Skin of body (tissue), 2 donors: ENCODE data around the gene ARHGEF12. TPM values are rescaled to one million over a fixed set of nuclear protein-coding genes. Genes with fewer than 3 reads are reported as not detected.

Experiments used
- DNase-seq: peaks from one replicate; lab custom pipeline; 2025; lab: John Stamatoyannopoulos, UW
- total RNA-seq: library from RNA; depleted of rRNA; stranded (reverse); fragments of >200 nt; gene quantifications from one replicate; pipeline ENCODE4 v1.2.3, GENCODE V29; 2014

ARHGEF12 gene
- total RNA-seq, 1 donor from 2014 or later, result 129 TPM

DNA sequence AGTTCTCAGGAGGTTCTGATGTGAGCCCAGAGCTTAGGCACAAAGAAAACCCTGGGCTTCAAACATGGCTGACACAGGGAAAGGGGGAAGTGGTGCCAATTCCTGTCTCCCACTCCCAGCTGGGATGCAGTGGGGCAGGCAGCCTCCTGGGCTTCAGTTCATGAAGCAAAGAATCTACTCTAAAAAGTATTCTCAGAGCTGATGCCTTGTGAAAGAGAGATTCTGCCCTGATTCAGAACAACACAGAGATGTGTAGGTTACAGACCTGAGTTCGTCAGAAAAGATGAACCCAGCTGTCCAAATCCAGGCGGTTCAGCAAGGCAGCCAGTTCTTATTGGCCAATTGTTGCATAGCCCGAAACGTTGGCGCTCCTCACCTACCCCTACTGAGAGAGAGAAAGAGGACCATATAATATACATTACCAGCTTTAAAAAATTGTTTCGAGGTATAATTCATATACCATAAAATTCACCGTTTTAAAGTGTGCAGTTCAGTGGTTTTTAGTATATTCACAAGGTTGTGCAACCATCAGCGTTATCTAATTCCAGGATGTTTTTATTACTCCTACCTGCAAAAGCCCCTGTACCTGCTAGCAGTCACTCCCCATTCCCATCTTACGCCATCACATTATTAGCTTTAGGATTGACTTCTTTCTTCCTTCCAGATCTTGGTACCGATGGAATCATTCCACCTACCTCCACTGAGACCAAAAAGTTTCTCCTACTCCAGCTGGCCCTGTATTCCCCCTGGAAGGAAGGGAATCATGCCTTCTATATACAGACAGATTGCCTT lies 18.3 kb upstream of the ARHGEF12 start:
- no peak for DNase-seq

DNA sequence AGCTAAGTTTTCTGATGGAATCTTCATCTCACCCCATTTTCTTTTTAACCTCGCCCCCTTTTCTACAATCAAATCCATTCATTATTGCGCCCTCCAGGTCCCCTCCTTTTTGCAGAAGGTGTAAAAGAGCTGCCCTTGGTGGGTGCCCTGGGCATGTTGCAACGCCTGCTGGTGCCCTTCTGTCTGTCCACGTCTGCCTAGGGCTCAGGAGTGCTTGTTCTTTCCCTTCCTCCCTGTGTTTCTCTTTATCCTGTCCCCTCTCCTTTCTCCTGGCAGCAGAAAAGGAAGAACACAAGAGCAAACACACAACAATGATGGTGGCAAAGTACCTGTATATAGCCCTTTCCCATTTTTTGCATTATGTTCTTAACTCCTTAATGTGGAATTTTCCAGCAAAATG lies 17.3 kb upstream of the ARHGEF12 start:
- DNase-seq, result no peak

DNA sequence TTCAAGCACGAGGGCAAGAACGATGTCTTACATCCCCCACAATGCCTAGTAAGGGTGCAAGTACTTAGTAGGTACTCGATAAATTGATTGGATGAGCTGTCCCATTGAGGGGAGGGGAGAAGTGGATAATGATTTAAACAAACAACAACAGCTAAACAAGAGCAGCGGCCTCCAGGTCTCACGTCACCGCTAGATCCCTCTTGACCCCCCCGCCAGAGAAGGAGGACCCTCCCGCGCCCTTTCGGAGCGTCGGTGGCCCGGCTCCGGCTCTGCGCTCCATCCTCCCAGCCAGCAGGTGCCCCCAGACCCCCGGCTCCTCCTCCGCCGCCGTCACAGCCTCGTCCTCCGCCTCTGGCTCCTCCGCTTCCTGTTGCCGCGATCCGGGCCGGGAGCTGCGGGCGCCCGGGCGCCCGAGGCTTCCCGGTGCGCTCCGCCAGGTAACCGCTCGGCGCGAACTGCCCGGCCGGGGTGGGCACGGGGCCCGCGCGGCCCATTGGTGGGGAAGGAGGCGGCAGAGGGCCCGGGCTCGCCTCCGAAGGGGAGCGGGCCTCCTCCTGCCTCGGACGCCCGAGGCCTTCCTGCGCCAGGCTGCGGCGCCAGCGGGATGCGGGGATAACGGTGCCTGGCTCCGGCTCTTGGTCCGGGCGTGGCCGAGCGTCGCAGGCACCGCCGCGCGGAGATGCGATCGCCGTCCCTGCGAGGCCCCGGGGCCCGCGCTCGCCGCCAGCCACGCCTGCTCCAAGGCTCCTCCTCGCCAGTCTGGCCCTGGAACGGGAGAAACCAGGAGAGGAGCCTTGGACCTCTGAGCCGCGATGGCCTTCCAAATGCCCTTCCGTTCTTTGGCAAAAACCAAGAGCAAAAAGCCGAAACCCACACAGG lies 11.0 kb upstream of the ARHGEF12 start, which contains the start of gene TLCD5:
Gene TLCD5 (plus strand): TSS at position 368 of the 879 bp plus-strand sequence. CDS start 2,143 bp downstream, outside the sequence.
- DNase-seq, result peak; percentile 68

DNA sequence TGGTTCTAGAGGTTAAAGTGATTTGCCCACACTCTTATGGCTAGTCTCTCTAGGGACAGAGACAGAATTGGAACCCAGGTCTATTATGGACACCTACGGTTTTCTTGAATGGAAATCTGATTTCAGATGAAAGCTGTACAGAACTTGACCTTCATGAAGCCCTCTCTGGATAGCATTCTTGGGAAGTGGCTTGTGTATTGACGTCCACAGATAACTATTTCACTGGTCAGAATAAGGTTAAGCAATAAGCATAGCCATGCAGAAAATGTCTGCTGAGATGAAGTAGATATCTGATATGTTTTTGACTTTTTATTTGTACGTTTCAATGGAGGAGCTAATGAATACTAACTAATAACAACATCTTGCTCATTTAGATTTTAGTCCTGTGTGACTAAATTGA lies 10.0 kb upstream of the ARHGEF12 start:
- no peak for DNase-seq

DNA sequence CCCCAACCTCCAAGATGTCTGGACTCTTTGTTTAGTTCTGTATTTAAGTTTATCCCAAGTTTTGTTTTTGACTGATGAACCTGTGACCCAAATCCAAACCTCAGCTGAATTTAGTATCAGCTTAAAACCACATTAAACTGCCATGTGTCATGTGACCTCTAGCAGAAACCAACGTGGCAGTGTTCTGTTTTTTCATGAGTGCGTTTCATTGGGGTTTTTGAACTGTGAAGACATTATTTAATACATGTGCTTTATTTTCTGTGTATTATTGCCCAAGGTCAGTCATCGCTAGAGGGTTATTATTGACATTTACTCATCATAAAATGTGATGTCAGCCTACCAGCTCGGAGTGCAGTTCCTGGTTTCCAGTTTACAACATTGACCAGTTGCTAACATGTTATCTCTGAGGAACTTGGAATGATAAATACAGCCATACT lies 9.3 kb upstream of the ARHGEF12 start:
- DNase-seq, result no peak

DNA sequence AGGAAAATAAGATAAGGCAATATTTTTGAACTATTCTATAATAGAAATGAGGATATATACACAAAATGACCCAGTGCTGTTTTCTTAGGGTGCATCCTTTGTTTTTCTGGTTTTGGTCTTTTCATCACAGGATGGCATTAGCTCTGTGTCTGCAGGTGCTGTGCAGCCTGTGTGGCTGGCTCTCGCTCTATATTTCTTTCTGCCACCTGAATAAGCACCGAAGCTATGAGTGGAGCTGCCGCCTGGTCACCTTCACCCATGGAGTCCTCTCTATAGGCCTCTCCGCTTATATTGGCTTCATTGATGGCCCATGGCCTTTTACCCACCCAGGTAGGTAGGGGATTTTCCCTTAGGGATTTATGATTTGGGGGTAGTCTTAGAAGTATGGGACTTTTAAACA lies 8.9 kb upstream of the ARHGEF12 start:
- no peak for DNase-seq

DNA sequence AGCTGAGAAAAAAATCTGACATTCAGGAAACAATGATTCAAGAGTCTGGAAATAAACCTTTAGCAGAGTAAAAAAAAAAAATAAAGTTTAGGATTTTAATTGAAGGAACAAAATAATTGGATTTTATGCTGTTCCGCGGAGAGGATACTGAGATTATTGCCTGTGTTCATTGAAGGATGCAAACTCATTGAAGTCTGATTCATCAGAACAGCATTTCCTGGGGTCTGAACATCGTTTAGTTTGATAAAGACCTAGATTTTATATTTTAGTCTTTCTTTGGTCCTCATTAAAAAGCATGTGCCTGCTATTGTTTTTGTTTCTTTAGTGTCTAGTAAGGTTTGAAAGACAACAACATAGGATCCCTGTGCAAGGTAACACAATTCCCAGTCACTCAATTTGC lies 6.7 kb upstream of the ARHGEF12 start:
- DNase-seq, result no peak

DNA sequence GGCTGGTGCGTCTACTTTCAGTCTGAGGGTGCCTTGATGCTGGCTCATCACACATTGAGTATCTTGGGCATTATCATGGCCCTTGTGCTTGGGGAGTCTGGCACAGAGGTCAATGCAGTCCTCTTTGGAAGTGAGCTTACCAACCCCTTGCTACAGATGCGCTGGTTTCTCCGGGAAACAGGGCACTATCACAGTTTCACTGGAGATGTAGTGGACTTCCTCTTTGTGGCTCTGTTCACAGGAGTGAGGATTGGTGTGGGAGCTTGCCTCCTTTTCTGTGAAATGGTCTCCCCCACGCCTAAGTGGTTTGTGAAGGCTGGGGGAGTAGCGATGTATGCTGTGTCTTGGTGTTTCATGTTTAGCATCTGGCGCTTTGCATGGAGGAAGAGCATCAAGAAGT lies 6.2 kb upstream of the ARHGEF12 start:
- DNase-seq, result no peak

DNA sequence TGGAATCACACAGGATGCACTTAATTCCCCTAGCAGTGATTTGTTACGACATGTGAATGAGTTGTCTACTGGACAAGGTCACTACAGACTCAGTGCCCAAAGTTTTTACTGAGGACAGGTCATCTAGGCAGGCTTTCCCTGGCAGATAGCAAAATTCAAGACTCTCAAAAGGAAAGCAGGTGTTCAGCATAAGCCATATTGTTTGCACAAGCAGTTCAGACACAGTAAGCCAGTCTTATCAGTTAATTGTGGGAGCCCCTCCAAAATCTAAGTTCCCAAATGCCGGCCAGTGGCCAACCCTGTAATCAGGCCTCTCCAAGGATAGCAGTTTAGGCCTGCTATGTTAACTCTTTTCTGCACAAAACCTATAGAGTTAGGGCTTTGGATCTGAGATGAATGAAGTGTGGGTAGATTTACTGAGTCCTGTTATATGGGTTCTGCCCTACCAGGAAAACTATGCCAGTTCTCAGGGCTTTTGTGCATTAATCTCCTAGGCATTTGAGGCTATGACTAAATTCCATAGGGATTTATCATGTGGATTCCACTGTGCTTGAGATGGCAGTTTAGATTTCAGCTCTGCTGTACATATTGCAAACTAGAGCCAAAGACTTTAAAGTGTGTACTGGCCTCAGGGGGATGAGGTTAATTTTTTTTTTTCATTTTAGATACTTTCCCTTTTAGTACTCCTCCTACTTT lies 4.8 kb upstream of the ARHGEF12 start:
- DNase-seq, result peak; percentile 29

DNA sequence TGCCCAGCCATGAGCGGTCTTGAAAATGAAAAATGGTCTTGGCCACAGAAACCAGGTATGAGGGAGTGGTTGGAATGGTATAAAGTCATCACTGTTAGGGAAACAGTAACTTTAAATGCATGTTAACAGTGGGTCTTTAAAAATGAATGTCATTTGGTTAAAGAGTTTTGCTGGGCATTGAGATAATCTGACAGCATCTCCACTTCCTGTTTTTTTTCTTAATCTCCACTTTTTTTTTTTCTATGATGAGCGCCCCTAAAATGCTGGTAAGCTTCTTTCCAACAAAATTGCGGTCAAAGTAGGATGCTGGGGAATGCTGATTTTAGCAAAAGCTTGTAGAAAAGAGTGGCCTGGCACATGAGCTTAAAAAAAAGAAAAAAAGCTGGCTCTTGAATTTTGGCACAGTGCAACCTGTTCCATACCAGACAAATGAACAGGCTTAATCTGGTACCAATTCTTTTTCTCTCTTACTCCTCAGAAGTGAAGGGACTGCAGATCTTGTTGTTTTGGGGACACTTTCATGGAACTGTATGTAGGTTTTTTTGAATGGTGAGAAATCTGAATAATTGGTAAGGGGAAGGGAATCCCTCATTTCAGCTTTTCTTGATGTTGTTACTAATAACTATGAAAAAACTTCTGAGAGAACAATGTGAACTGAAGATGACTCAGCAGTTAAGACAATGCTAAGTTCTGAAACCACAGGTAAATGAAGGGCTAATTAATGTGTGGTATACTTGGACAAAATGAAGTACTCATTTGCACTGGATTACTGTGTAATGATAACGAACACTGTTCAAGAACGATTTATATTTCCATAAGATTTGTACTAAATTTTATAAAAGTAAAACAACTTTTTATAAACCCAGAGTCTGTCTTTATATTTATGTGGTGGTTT lies 3.1 kb upstream of the ARHGEF12 start:
- no peak for DNase-seq

DNA sequence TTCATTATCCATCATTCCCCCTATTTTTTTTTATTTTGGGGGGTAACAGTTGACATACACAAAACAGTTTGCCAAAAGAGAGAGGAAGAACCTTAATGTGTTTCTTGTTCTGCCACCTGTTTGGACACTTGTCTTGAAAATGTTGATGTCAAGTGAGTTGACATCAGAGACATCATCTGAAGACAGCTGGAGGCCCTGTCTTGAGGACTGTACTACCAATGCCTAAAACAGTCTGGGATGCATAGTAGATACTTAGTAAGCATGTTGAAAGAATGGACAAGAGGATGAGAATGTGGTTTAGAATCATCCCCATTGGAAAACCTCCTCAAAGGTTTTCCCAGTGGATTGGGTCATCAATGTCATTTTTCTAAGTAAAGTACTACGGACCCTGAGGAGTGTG lies 2.4 kb upstream of the ARHGEF12 start:
- no peak for DNase-seq

DNA sequence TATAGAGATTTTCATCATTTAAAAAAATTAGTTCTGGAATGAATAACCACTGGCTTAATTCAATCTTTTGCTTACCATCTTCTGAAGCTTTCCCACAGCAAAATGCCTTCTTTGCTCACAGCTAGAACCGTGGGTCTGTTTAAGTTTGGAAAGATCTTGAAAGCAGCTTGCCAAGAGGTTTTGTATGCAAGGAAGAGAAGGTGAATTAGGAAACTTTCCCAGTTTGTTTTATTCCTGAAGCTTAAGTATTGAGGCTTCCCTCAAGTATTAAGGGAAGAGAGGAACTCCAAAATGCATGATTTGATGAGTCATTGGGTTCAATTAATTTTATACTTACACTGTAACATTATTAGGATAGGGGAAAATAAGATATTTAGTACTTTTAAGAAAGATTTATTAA lies 1.9 kb upstream of the ARHGEF12 start:
- DNase-seq, result no peak

DNA sequence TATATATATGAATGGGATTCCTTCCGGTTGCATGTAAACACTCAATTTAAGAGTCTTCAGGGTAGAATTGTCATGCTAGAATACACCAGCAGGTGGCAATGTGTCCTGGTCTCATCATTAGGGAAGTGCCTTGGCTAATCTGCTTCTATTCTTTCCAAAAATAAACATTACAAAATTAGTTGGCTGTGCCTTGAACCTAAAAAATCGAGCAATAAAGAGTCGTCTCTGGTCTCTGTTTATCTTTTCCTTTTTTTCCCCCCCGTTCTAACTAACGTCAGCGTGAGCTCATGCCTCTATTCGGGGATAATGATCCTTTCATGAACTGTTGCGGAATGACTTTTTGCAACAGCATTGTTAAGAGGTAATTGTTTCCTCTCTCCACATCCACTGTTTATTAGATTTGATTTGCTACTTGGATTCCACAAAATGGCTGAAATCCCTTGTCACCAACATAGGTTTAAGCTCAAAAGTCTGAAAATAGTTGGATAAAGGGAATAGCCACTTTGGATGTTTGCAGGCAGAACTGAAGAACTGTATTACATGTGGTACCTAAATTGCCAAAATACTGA lies 1.2 kb upstream of the ARHGEF12 start:
- peak; percentile 91 for DNase-seq

DNA sequence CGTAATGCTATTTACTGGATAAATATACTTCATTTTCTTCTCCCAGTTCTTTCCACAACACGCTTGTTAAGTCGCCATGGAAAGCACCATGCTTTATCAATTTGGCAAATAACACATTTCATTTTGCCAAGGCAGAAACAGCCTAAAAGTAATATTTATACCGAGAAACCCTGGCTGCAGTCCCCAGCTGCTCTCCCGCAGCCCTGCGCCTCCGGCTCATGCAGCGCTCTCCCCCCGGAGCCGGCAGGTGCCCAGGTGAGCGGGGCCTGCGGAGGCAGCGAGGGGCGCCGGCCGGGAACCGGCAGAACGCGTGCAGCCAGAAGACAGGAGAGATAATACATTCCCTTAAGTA lies 681 bp upstream of the ARHGEF12 start:
- DNase-seq, result peak; percentile 72

DNA sequence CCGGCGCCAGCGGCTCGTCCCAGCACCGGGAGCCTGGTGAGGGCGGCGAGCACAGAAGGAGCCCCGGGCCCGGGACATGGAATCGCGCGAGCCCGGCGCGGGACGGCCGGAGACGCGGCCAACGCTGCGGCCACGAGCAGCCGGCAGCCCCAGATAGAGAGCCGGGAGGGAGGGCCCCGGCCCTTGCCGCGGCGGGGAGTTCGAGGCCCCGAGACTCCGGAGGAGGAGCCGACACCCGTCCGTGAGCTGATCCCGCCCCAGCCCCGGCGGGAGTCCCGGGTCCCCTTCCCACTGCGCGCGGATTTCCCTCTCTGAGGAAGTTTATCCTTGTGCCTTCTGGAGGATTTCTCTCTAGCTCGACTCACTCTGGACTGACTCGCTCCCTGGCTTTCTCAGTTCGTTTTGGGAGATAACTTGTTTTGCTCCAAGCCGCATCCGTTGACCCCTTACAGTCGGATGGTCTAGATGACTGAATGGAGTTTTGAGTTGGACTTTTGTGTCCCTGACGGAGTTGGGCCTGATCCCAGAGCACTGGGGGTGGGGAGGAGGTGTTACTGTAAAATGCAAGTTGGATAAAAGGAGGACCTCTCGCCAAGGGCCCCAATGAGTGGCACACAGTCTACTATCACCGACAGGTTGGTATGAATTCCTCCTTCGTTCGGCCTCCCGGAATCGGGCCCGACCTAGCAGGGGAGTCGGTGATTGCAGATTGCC lies 585 bp downstream of the ARHGEF12 start:
- DNase-seq, result peak; percentile 64

DNA sequence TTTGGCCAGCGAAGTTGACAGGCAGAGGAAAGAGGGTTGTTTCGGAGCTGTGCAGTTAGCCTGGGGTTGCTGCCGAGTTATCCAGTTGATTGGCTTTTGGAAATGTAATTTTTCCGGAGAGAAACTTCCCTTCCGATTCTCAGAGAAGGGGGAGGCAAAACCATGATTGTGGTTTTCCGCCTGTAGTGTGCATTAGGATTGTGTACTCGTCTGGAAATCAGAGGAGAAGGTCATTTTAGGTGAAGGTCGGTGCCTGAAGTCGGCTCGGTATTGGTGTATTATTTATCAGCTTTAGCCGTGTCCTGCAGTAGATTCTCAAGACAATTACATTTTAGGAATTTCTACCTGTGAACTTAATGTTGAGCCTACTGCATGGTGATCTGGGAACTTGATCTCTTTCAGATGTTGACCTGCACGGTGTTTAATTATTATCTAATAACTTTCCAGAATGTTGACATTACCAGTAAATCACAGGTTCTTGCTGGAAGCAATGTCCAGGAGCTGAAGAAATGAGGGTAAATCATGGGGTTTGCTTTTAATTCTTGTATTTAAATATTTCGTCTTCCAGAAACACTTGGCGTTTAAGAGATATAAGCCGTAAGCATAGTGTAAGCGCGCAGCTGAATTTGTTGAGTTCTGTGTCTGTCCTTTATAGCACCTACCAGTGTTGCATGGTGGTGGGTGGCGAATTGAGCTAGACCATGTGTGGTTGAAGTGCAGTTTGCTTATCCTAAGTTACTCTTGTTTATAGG lies 1.3 kb downstream of the ARHGEF12 start:
- DNase-seq, result peak; percentile 51

DNA sequence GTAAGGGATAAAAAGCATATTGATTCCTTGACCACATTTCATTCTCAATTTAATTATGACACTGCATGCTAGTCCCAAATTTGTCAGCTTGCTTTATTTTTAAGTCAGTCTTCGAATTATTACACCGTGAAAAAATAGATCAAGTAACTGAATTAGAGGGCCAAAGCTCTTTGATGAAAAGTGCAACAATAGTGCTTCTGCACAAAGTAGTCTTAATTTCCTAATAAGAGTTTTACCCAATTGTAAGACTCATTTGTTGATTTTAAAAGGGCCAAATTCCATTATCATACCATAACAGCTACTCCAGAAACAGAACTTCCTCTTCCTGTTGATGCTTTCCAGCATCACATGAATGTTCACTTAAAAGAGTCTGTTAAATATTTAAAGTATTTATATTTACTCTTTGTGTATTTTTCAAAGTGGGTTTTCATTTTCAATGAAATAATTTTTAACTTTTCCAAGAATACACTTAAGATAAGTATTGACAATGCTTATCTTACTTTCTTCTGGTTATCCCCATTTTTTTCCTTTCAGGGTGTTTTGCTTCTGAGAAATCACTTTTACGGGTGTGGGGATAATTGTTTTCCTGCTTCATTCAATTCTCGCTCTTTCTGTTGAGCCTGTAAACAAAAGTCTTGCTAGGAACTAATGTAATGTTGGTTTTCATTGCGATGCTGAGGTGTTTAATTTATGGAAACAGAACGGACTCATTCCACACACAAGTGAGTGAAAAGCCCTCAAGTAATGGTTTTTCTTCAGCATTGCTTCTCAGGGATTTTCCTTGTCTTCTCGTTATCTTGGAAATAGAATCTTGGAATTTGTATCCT lies 2.1 kb downstream of the ARHGEF12 start:
- DNase-seq, result no peak

DNA sequence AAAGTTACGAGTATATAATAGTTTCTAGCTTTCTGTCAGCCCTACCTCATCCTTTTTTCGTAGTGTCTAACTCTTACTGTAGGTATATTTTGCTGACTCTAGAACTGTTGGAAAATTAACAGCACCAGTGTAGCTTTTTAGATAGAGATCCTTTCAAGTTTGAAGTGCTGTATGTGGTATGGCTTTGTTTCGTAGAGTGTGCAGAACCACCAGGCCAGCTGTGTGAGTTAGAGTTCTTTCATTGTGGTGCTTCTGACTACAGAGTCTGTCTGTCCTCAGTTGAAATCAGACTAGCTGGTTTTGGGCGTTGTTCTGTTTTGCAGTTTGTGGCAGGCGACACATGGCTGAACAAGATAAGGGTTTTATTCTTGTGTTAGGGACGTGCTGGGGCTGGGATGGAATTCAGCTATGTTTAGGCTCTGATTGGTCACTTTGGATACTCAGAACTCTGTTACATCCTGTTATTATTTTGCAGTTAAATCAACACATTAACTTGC lies 3.2 kb downstream of the ARHGEF12 start:
- DNase-seq, result peak; percentile 62
